NB4 (cell line): Measurements from ENCODE around the gene GOPC.

Experiments used
- POLR2A ChIP-seq: IDR thresholded peaks from 2 replicates; pipeline ENCODE4 v1.6.1; 2011; ENCODE audit warnings: mild to moderate bottlenecking; ENCODE audit not compliant: insufficient read length; ENCODE audit errors: extremely low read depth
- TF ChIP-seq, protein P1 (sequence below): IDR thresholded peaks from one replicate; pipeline ENCODE4 v1.5.1; 2012; ENCODE audit warnings: low read depth, low read length
- TF ChIP-seq, protein P2 (sequence below): IDR thresholded peaks from 2 replicates; pipeline ENCODE4 v1.6.1; 2011; ENCODE audit warnings: low read depth, low read length

DNA sequence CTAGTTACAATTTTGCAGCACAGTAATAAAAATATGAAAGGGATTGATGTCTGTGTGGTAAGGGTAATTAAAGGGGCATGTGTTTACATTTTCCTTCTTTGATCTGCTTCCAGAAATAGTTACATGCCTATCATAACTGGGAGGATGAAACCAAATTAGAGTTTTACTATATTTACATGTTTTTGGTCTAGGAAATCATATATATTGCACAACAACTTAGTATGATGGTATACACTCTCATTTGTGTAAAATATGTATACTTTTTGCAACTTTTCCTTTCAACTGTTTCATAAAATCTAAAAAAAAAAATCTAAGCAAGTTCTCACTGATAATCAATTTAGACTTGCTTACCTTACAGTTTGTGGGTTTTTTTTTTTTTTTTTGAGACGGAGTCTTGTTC, 87.7 kb downstream of the GOPC start:
- TF ChIP-seq, protein P1, sequence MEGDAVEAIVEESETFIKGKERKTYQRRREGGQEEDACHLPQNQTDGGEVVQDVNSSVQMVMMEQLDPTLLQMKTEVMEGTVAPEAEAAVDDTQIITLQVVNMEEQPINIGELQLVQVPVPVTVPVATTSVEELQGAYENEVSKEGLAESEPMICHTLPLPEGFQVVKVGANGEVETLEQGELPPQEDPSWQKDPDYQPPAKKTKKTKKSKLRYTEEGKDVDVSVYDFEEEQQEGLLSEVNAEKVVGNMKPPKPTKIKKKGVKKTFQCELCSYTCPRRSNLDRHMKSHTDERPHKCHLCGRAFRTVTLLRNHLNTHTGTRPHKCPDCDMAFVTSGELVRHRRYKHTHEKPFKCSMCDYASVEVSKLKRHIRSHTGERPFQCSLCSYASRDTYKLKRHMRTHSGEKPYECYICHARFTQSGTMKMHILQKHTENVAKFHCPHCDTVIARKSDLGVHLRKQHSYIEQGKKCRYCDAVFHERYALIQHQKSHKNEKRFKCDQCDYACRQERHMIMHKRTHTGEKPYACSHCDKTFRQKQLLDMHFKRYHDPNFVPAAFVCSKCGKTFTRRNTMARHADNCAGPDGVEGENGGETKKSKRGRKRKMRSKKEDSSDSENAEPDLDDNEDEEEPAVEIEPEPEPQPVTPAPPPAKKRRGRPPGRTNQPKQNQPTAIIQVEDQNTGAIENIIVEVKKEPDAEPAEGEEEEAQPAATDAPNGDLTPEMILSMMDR, result no peak
- TF ChIP-seq, protein P2, sequence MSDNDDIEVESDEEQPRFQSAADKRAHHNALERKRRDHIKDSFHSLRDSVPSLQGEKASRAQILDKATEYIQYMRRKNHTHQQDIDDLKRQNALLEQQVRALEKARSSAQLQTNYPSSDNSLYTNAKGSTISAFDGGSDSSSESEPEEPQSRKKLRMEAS, result no peak
- no peak for TF ChIP-seq POLR2A
